Breast epithelium (tissue), 3 donors: Measurements from ENCODE around the gene PLCG2.
"Not testable (repeated sequence)": the region's sequence is repeated elsewhere in the genome, so short reads cannot be mapped to it uniquely, and the experiment has no call there.

Source experiments
- POLR2A ChIP-seq: fragments of 450-650 bp; IDR thresholded peaks from one replicate; pipeline ENCODE4 v1.6.1; 2016; ENCODE audit warnings: antibody characterized with exemption, mild to moderate bottlenecking, moderate library complexity
- POLR2AphosphoS5 ChIP-seq, 3 donors: sonication (generic); formaldehyde crosslinking; IDR thresholded peaks; one replicate each; pipeline ENCODE4 v1.6.1; 2017; ENCODE audit warnings: antibody characterized with exemption in 3 of 3
- TF ChIP-seq, protein P1 (sequence below), 3 donors: fragments of 450-650 bp; IDR thresholded peaks; one replicate each; pipeline ENCODE4 v1.5.1; 2016 to 2017; ENCODE audit warnings: antibody characterized with exemption in 3 of 3, mild to moderate bottlenecking in 3 of 3, moderate library complexity in 3 of 3

DNA sequence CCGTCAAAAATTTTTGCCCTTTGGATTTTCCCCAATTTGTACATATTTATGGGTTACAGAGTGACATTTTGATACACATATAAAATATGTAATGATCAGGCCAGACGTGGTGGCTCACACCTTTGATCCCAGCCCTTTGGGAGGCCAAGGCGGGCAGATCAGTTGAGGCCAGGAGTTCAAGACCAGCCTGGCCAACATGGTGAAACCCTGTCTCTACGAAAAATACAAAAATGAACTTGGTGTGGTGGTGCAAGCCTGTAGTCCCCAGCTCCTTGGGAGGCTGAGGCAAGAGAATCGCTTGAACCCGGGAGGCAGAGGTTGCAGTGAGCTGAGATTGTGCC, 37.7 kb upstream of the PLCG2 start:
- TF ChIP-seq, protein P1, sequence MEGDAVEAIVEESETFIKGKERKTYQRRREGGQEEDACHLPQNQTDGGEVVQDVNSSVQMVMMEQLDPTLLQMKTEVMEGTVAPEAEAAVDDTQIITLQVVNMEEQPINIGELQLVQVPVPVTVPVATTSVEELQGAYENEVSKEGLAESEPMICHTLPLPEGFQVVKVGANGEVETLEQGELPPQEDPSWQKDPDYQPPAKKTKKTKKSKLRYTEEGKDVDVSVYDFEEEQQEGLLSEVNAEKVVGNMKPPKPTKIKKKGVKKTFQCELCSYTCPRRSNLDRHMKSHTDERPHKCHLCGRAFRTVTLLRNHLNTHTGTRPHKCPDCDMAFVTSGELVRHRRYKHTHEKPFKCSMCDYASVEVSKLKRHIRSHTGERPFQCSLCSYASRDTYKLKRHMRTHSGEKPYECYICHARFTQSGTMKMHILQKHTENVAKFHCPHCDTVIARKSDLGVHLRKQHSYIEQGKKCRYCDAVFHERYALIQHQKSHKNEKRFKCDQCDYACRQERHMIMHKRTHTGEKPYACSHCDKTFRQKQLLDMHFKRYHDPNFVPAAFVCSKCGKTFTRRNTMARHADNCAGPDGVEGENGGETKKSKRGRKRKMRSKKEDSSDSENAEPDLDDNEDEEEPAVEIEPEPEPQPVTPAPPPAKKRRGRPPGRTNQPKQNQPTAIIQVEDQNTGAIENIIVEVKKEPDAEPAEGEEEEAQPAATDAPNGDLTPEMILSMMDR (IDR thresholded peaks at IDR 0.05), result not testable (repeated sequence)
- TF ChIP-seq POLR2AphosphoS5 (IDR thresholded peaks at IDR 0.05); POLR2A: not testable (repeated sequence)
